Measurements from ENCODE around the gene PDE7B.

The PDE7B gene

DNA sequence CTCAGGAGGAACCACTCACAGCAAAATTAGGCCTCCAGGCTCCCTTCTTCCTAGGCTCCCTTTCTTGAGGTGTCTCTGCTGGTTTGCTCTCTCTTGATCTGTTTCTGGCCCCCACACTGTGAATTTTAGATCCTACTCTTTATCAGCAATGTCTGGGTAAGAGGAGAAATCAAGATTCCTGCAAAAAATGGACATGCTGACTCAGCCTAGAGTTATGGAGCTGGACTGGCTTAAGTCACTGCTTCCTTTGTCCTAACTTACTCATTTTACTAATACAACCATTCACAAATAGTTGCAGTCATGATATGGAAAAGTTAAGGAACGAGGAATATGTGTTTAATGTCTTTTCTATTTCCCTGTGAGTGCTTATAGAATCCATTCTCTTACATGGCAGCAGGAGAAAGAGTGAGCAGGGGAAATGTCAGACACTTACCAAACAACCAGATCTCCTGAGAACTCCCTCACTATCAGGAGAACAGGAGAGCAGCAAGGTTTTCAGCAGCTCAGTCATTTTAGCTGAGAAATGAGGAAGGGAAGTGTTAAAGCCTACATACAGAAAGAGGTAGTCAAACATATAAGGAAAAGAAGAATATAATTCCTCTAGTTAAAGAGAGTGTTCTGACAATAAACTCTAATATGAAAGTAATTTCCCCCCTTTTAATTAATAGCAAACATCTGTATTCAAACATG, 160.8 kb downstream of the PDE7B start:
- H3K4me3 ChIP-seq (replicated peaks; ENCODE audit: low read depth, low read length) = no peak overlapping the region
- H3K36me3 ChIP-seq (ENCODE audit: control insufficient read depth, insufficient read depth, low read length) = no peaks in the 10 kb centered on the region
- no peak for DNase-seq (ENCODE audit: extremely low read depth, insufficient read length)
- TF ChIP-seq, protein P1, sequence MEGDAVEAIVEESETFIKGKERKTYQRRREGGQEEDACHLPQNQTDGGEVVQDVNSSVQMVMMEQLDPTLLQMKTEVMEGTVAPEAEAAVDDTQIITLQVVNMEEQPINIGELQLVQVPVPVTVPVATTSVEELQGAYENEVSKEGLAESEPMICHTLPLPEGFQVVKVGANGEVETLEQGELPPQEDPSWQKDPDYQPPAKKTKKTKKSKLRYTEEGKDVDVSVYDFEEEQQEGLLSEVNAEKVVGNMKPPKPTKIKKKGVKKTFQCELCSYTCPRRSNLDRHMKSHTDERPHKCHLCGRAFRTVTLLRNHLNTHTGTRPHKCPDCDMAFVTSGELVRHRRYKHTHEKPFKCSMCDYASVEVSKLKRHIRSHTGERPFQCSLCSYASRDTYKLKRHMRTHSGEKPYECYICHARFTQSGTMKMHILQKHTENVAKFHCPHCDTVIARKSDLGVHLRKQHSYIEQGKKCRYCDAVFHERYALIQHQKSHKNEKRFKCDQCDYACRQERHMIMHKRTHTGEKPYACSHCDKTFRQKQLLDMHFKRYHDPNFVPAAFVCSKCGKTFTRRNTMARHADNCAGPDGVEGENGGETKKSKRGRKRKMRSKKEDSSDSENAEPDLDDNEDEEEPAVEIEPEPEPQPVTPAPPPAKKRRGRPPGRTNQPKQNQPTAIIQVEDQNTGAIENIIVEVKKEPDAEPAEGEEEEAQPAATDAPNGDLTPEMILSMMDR (IDR thresholded peaks at IDR 0.05; ENCODE audit: insufficient read depth, low read length, poor library complexity, severe bottlenecking) = no peak
- H3K27me3 ChIP-seq (replicated peaks; ENCODE audit: control insufficient read depth, insufficient read depth, low read length) = no peaks in the 10 kb centered on the region

DNA sequence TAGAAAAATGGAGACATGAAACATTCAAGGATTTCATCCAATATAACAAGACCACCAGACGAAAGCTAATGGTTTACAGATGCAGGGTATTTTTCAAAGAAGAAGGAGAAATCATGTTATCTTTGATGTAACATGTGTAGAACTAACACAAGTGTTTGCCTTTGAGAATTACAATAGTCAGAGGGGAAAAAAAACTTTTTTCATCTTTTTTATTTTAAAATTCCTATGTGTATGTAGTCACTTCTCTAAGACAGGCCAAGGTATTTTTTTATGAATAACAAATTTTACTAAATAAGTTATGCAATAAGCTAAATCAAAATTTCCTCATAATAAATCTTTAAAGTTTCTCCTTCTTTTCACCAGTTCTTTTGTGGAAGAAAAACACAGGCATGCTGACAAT, 161.4 kb downstream of the PDE7B start:
- no peaks in the 10 kb centered on the region for H3K36me3 ChIP-seq (ENCODE audit: control insufficient read depth, insufficient read depth, low read length)
- TF ChIP-seq, protein P1 (IDR thresholded peaks at IDR 0.05; ENCODE audit: insufficient read depth, low read length, poor library complexity, severe bottlenecking) = no peak
- no peaks in the 10 kb centered on the region for H3K27me3 ChIP-seq (replicated peaks; ENCODE audit: control insufficient read depth, insufficient read depth, low read length)
- H3K4me3 ChIP-seq (replicated peaks; ENCODE audit: low read depth, low read length) = no peak overlapping the region
- DNase-seq (ENCODE audit: extremely low read depth, insufficient read length) = no peak

DNA sequence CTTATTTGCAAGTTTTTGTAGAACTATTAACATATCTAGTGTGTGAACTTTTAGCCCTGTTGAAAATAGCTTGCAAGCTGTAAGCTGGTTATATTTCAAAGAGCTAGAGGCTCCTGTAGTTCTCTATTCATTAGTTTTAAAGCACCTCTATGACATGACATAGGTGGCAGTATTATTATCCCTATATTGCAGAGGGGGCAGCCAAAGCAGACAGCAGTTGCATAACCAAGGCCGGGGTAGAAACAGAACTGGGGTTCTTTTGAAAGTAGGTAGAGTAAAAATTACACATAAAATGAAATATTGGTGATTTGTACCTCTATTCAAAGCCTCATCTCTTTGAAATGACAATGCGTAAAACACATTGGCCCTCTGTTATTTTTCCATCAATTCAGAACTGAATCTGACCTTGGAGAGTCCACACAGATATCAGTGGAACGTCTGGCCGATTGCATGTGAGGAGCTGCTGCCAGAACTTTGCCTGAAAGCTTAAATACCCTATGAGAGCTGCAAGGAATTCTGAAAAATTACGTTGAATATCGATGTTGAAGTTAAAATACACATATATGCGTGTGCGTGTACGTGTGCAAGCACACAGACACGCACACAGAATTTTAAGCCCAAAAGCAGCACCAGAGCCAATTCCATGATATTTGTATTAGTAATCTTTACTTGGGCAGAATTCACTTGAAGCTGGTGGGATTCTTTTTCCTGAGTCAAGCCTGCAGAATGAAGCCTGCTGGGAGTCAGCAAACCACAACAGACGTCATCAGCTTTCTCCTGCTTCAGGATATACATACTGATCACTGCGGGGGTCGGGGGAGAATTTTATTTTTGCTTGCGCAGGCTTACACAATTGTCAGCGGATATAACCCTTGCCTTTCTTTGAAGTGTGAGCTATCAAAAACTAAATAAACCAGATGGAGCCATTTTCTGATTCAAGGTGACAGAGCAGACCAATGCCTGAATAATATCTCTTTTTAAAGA, 163.2 kb downstream of the PDE7B start:
- DNase-seq (ENCODE audit: extremely low read depth, insufficient read length) = no peak
- Histone ChIP-seq H3K27me3 (replicated peaks; ENCODE audit: control insufficient read depth, insufficient read depth, low read length) (no peaks in the 10 kb centered on the region), H3K36me3 (ENCODE audit: control insufficient read depth, insufficient read depth, low read length) (no peaks in the 10 kb centered on the region), H3K4me3 (replicated peaks; ENCODE audit: low read depth, low read length) (no peak overlapping the region)
- TF ChIP-seq, protein P1 (IDR thresholded peaks at IDR 0.05; ENCODE audit: insufficient read depth, low read length, poor library complexity, severe bottlenecking) = no peak

DNA sequence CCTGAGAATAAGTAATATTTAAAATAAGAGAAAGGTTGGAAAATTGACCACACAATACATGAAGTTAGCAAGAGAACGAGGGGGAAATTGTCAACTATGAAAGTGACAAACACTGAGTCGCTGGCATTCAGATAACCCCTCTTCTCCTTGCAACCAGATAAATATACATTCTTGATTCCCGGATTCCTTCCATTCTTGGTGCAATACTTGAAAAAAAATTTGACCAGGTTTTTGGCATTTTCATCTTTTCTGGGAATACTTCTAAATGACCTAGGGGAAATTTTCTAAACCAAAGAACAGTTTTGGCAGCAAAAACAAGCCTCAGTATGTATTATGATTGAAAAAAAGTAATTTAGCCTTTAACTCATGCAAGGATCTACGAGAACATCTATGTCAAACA, 164.0 kb downstream of the PDE7B start:
- Histone ChIP-seq H3K36me3 (ENCODE audit: control insufficient read depth, insufficient read depth, low read length) (no peaks in the 10 kb centered on the region), H3K27me3 (replicated peaks; ENCODE audit: control insufficient read depth, insufficient read depth, low read length) (no peaks in the 10 kb centered on the region), H3K4me3 (replicated peaks; ENCODE audit: low read depth, low read length) (no peak overlapping the region)
- DNase-seq (ENCODE audit: extremely low read depth, insufficient read length) = no peak
- TF ChIP-seq, protein P1 (IDR thresholded peaks at IDR 0.05; ENCODE audit: insufficient read depth, low read length, poor library complexity, severe bottlenecking) = no peak

DNA sequence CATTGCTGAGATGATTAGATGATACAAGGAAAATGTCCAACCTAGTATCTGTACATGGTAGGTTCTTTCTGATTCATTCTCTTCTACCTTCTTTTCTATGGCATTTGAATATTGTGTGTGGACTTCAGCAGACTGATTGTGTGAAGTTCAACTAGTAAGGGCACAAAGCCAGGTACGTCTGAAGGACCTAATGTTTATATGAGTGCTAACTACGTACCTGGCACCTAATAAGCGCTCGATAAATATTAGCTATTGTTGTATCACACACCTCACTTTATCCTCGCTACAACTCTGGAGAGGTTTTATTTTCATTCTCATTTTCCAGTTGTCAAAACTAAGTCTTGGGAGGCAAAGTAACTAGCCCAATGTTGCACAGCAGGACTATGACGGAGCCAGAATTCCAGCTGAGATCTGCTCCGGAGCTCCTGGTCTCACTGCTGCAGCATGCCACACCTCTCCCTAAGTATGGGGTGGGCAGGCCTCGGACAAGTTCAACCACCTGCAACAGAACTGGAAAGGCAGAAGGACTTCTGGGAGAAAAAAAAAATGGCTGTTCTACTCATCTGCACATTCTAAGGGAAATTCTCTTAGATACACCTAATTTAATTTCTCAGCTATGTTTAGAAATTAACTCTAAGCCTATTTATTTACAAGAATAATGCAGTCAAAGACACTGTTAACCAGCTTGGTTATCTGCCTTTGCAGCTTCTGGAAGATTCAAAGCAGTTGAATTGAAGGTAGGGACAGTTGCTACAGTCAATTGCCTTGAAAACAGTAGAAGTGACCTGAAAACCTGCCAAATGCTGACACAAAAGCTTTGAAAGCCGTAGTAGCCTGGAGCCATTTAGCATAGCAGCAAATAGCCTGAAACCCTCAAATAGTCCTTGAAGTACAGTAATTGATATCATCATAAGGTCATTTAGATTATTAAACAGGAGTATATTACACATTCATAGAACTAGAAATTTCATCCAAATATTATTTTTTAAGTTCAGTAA, 165.0 kb downstream of the PDE7B start:
- Histone ChIP-seq H3K36me3 (ENCODE audit: control insufficient read depth, insufficient read depth, low read length) (no peaks in the 10 kb centered on the region), H3K27me3 (replicated peaks; ENCODE audit: control insufficient read depth, insufficient read depth, low read length) (no peaks in the 10 kb centered on the region), H3K4me3 (replicated peaks; ENCODE audit: low read depth, low read length) (no peak overlapping the region)
- DNase-seq (ENCODE audit: extremely low read depth, insufficient read length) = no peak
- TF ChIP-seq, protein P1 (IDR thresholded peaks at IDR 0.05; ENCODE audit: insufficient read depth, low read length, poor library complexity, severe bottlenecking) = no peak

All from GM06990 (cell line).